Muscle layer of duodenum (tissue), 2 donors: ENCODE measurements around the gene ZNF236.
"Not testable (repeated sequence)": the region's sequence is repeated elsewhere in the genome, so short reads cannot be mapped to it uniquely, and the experiment has no call there.

Source experiments
- H3K27ac ChIP-seq: one replicate; pipeline ENCODE4 v1.7.0; 2013; ENCODE audit warnings: mild to moderate bottlenecking, low read length
- H3K27me3 ChIP-seq: one replicate; pipeline ENCODE4 v1.7.0; 2013; ENCODE audit warnings: low read depth, mild to moderate bottlenecking, control low read depth, low read length
- H3K36me3 ChIP-seq, 2 donors: one replicate each; pipeline ENCODE4 v1.7.0; 2013; ENCODE audit warnings: low read length in 2 of 2, control low read depth in 1 of 2, mild to moderate bottlenecking in 1 of 2; ENCODE audit not compliant: insufficient read depth in 2 of 2, control insufficient read depth in 1 of 2
- H3K4me1 ChIP-seq, 2 donors: one replicate each; pipeline ENCODE4 v1.7.0; 2013; ENCODE audit warnings: low read length in 2 of 2, mild to moderate bottlenecking in 2 of 2, control low read depth in 1 of 2, moderate library complexity in 1 of 2; ENCODE audit not compliant: insufficient read depth in 2 of 2, control insufficient read depth in 1 of 2
- H3K4me3 ChIP-seq, 2 donors: one replicate each; pipeline ENCODE4 v1.7.0; 2013; ENCODE audit warnings: low read length in 2 of 2, low read depth in 1 of 2, mild to moderate bottlenecking in 1 of 2
- H3K9me3 ChIP-seq, 2 donors: one replicate each; pipeline ENCODE4 v1.7.0; 2013; ENCODE audit warnings: low read length in 2 of 2, control low read depth in 1 of 2, mild to moderate bottlenecking in 1 of 2; ENCODE audit not compliant: control insufficient read depth in 1 of 2
- donor health status: healthy.

The ZNF236 gene

DNA sequence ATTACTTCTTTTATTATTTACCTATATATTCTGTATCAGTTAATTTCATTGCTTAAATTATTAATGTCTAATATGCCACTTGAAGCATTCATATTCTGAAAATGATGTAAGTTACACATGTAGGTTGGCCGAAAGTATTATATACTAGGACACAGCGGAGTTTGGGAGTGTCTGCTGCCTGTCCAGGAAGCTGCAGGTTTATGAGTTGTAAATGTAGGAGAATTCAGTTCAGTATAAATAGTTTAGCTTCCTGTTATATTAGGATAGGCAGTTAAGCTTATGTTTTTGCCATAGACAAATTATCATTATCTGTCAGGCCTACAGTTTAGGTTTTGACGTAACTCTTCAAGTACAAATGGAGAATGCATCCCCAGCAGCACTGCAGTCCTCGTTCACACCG is 18.9 kb upstream of the ZNF236 start:
- Histone ChIP-seq H3K9me3 (no peaks in the 10 kb centered on the region), H3K4me1 (peaks cover 0 to 10% of the 10 kb centered on the region in 2 donors), H3K27me3 (peaks cover 4% of the 10 kb centered on the region), H3K27ac (no peak overlapping the region), H3K4me3 (no peak overlapping the region), H3K36me3 (peaks cover 0 to under 1% of the 10 kb centered on the region in 2 donors)

DNA sequence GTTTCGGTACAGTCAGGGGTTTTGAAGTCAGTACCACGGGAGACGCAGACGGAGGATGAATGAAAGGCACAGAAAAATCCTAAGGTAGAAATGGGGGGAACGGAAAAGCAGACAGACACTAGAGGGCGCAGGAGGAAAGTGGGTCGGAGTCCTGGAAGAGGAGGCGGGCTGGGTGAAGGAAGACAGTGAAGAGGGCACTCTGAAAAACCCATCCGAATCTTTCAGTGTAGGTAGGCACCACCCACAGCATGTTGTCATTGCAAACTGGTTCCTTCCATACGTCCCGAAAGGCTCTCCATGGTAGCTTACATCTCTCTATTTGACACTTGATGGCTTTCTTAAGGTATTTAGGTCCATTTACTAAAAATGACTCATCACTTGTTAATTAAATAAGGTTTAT is 18.5 kb upstream of the ZNF236 start:
- H3K4me3 ChIP-seq: no peak overlapping the region
- peaks cover 4% of the 10 kb centered on the region for H3K27me3 ChIP-seq
- no peak overlapping the region for H3K27ac ChIP-seq

DNA sequence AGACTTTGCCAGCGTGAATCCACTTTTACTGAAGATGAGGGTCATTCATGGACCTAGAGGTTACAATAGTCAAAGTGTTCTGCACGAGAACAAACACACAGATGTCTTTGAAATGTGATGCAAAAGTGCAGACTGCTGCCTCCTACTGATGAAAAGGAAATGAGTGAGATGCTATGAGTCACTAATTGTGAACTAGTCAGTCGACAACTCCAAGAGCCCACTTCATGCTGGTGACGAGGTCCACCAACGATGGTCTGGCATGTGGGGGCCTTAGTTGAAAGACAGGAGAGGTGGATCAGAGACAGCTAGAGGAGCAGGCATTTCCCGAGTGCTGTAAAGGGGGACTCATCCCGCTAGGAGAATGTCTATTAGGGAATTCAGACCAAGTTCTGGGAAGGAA is 17.1 kb upstream of the ZNF236 start:
- Histone ChIP-seq H3K4me1 (peaks cover 0 to 10% of the 10 kb centered on the region in 2 donors), H3K27me3 (peaks cover 4% of the 10 kb centered on the region), H3K9me3 (no peaks in the 10 kb centered on the region), H3K27ac (no peak overlapping the region), H3K4me3 (no peak overlapping the region), H3K36me3 (peaks cover 0 to 5% of the 10 kb centered on the region in 2 donors)

More for the DNA sequence above, 18.5 kb upstream of the ZNF236 start:
- Histone ChIP-seq H3K36me3 (peaks cover 0 to 4% of the 10 kb centered on the region in 2 donors), H3K9me3 (no peaks in the 10 kb centered on the region), H3K4me1 (peaks cover 0 to 10% of the 10 kb centered on the region in 2 donors)

DNA sequence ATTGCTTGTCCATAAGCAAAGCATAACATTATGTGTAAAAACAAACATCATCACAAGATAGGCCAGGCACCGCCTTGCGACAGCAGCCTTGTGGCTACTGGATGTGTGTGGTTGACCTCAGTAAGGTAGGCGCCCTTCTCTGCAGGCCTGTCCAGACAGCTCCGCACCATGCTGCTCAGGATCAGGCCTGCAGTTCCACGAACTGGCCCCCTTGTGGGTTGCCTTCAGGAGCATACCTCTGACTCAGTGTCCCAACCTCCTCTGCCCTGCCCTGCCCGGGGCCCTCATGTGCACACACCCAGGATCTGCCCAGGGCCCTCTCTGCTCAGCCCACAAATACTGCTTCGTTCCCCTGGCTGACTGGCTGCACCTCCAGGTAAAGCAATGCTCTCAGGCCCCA is 16.1 kb upstream of the ZNF236 start:
- peaks cover 4% of the 10 kb centered on the region for H3K27me3 ChIP-seq
- no peak overlapping the region for H3K4me3 ChIP-seq
- H3K9me3 ChIP-seq: no peaks in the 10 kb centered on the region
- H3K4me1 ChIP-seq: peaks cover 0 to 10% of the 10 kb centered on the region in 2 donors
- H3K36me3 ChIP-seq: peaks cover 0 to 5% of the 10 kb centered on the region in 2 donors
- no peak overlapping the region for H3K27ac ChIP-seq

DNA sequence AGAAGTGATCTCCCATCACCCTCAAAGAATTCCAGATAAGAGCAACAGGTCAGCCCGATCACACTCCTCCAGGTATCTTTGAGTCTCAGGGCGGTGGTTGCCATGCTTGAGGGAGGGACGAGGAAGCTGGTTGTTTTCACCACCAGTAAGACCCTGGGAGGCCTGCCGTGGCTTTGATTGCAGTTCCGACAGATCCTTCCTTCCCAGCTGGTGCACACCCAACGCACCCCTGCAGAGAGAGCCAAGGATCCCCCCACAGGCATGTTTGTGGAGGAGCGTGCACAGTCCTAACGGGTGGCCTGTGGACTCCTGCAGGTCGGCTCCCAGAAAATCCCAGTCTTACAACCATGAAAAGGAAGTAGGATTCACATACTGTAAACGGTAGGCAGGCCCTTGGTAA is 13.8 kb upstream of the ZNF236 start:
- Histone ChIP-seq H3K27me3 (no peaks in the 10 kb centered on the region), H3K4me3 (no peak overlapping the region), H3K9me3 (no peaks in the 10 kb centered on the region), H3K36me3 (peaks cover 0 to 5% of the 10 kb centered on the region in 2 donors), H3K27ac (no peak overlapping the region), H3K4me1 (no peaks in the 10 kb centered on the region)

DNA sequence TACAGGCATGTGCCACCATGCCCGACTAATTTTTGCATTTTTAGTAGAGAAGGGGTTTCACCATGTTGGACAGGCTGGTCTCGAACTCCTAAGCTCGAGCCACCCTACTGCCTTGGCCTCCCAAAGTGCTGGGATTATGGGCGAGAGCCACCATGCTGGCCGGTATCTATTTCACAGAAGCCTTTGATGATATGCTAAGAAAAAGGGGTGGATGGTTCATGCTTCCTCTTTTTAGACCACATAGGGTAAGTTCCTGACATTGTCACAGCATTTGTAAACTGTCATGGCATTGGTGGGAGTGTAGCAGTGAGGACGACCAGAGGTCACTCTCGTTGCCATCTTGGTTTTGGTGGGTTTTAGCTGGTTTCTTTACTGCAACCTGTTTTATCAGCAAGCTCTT is 10.8 kb upstream of the ZNF236 start:
- not testable (repeated sequence) for H3K4me3 ChIP-seq, H3K27me3 ChIP-seq, H3K36me3 ChIP-seq, H3K9me3 ChIP-seq, H3K4me1 ChIP-seq, H3K27ac ChIP-seq

DNA sequence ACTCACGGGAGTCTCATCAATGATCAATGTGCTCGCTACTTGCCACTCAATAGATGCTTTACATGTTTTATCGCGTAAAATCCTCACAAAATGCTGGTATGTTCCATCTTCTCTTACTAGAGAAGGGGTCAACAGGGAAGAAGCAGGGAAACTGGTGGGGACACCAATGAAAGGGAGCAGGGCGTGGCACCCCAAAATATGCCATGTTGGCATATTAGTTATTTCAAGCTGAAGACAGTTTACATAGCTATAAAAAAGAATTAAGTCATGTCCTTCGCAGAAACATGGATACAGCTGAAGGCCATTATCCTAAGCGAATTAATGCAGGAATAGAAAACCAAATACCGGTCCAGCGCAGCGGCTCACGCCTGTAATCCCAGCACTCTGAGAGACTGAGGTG is 8.1 kb upstream of the ZNF236 start:
- Histone ChIP-seq H3K4me1 (no peaks in the 10 kb centered on the region), H3K36me3 (peaks cover 4 to 7% of the 10 kb centered on the region in 2 donors)

DNA sequence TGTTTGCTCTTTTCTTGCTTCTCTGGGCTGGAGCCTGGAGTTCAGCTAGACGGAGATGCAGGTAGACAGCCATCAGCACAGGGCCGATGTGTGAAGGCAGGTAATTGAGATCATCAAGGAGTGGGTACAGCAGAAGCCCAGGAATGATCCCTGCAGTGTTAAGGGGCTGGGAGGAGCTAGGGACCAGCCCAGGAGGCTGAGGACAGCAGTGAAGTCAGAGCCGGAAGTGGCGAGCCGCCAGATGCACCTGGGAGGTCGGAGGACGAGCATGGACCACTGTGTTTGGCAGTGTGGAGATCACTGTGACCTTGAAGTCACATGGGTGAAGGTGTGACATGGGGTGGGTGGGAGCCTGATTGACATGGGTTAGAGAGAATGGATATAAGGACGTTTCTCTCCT is 6.2 kb upstream of the ZNF236 start:
- H3K4me1 ChIP-seq: peaks cover 4 to 12% of the 10 kb centered on the region in 2 donors
- H3K4me3 ChIP-seq: no peak overlapping the region
- no peaks in the 10 kb centered on the region for H3K27me3 ChIP-seq
- no peak overlapping the region for H3K27ac ChIP-seq
- H3K9me3 ChIP-seq: no peaks in the 10 kb centered on the region
- H3K36me3 ChIP-seq: peaks cover 4 to 7% of the 10 kb centered on the region in 2 donors

More for the DNA sequence above, 8.1 kb upstream of the ZNF236 start:
- H3K4me3 ChIP-seq: no peak overlapping the region
- no peaks in the 10 kb centered on the region for H3K9me3 ChIP-seq
- H3K27me3 ChIP-seq: no peaks in the 10 kb centered on the region
- no peak overlapping the region for H3K27ac ChIP-seq

DNA sequence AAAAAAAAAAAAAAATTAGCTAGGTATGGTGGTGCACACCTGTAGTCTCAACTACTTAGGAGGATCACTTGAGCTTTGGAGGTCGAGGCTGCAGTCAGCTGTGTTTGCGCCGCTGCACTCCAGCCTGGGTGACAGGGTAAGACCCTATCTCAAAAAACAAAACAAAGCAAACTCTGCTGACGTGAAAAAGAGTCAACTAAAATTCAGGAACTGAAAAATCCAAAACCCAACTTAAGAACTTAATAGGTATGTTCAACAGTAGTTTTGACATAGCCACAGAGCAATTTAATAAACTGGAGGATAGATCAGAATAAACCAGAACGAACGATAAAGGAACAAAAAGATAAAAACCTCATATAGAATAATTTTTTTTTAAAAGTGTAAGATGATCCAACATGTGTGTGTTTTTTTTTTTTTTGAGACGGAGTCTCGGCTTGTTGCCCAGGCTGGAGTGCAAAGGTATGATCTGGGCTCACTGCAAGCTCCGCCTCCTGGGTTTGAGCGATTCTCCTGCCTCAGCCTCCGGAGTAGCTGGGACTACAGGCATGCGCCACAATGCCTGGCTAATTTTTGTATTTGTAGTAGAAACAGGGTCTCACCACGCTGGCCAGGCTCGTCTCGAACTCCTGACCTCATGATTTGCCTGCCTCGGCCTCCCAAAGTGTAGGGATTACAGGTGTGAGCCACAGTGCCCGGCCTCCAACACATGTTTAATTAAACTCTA is 4.3 kb upstream of the ZNF236 start:
- H3K27me3 ChIP-seq: no peaks in the 10 kb centered on the region
- H3K27ac ChIP-seq: no peak overlapping the region
- no peak overlapping the region for H3K4me3 ChIP-seq
- H3K36me3 ChIP-seq: peaks cover 4 to 7% of the 10 kb centered on the region in 2 donors
- peaks cover 4 to 15% of the 10 kb centered on the region in 2 donors for H3K4me1 ChIP-seq
- no peaks in the 10 kb centered on the region for H3K9me3 ChIP-seq

DNA sequence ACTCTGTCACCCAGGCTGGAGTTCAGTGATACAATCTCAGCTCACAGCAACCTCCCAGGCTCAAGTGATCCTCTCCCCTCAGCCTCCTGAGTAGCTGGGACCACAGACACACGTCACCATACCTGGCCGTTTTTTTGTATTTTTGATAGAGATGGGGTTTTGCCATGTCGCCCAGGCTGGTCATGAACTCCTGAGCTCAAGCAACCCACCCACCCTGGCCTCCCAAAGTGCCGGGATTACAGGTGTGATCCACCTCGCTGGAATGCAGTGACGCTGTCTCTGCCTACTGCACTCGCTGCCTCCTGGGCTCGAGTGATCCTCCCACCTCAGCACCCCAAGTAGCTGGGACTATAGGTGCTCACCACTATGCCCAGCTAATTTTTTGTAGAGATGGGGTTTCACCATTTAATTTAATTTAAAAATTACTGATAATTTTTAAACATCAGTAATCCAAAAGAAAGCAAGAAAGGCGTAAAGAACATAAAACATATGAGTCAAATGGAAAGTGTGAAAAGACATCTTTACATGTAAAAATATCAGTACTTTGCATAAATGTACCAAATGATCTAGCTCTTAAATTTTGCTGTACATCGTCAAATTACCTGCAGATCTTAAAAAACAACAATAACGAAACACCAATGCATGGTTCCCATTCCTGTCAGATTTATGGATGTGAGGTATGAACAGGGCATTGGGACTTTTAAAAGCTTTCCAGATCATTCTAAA is 2.8 kb upstream of the ZNF236 start:
- no peaks in the 10 kb centered on the region for H3K27me3 ChIP-seq
- no peak overlapping the region for H3K27ac ChIP-seq
- peaks cover 10 to 26% of the 10 kb centered on the region in 2 donors for H3K4me1 ChIP-seq
- H3K9me3 ChIP-seq: no peaks in the 10 kb centered on the region
- H3K4me3 ChIP-seq: no peak overlapping the region
- H3K36me3 ChIP-seq: peaks cover 4 to 7% of the 10 kb centered on the region in 2 donors

DNA sequence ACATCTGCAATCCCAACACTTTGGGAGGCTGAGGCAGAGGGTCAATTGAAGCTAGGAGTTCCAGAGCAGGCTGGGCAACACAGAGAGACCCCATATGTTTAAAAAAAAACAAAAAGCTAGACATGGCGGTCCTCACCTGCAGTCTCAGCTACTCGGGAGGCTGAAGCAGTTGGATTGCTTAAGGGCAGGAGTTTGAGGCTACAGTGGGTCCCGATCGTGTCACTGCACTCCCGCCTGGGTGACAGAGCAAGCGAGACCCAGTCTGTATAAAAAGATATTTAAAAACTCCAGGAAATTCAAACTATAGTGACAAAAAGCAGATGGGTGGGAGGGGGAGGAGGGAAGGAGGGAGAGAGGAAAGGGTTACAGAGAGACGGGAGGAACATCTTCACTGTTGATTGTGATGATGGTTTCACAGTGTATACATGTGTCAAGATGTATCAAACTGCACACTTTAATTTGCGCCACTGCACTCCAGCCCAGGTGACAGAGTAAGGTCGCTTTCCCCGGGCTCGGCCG is 942 bp upstream of the ZNF236 start:
- H3K9me3 ChIP-seq: no peaks in the 10 kb centered on the region
- H3K27ac ChIP-seq: peak overlapping the region; percentile 95
- H3K4me1 ChIP-seq: peaks cover 10 to 26% of the 10 kb centered on the region in 2 donors
- H3K36me3 ChIP-seq: peaks cover 0 to 2% of the 10 kb centered on the region in 2 donors
- no peaks in the 10 kb centered on the region for H3K27me3 ChIP-seq
- peak overlapping the region; percentile 89 to 93 for H3K4me3 ChIP-seq
